Activated B cell treated with CpG ODN at 0.5 μM for 24 hours (primary cell): ENCODE measurements around the gene ABR. TPM values are rescaled to one million over a fixed set of nuclear protein-coding genes. Genes with fewer than 3 reads are reported as not detected.

Experiments
- ATAC-seq: fragments of 200-7000 bp; cut with Tn5 transposase; one replicate; pipeline ENCODE4 v1.10.0; 2021; ENCODE audit warnings: low read depth, mild to moderate bottlenecking, moderate library complexity
- CTCF ChIA-PET: fragments of 350-600 bp; sonication (Branson Sonifier 250); formaldehyde crosslinking; loops from one replicate; lab custom pipeline; 2021; ENCODE audit warnings: antibody characterized with exemption; lab: Charles Lee
- POLR2A ChIA-PET: fragments of 350-600 bp; sonication (Branson Sonifier 250); formaldehyde crosslinking; loops from one replicate; lab custom pipeline; 2021; ENCODE audit warnings: antibody characterized with exemption; lab: Charles Lee
- DNase-seq: peaks from one replicate; pipeline ENCODE4 v3.0.0; 2022
- H3K27ac Mint-ChIP-seq: one replicate; pipeline ENCODE4 v1.8.0; 2020; ENCODE audit warnings: mixed read lengths
- H3K27me3 Mint-ChIP-seq: one replicate; pipeline ENCODE4 v1.8.0; 2021; ENCODE audit warnings: mixed read lengths
- H3K36me3 Mint-ChIP-seq: one replicate; pipeline ENCODE4 v1.8.0; 2021; ENCODE audit warnings: low read depth, mixed read lengths
- H3K4me1 Mint-ChIP-seq: one replicate; pipeline ENCODE4 v1.8.0; 2021; ENCODE audit warnings: mixed read lengths
- H3K4me3 Mint-ChIP-seq: one replicate; pipeline ENCODE4 v1.8.0; 2020; ENCODE audit warnings: mild to moderate bottlenecking, mixed read lengths
- H3K9me3 Mint-ChIP-seq: one replicate; pipeline ENCODE4 v1.8.0; 2020; ENCODE audit warnings: mixed read lengths
- intact Hi-C: fragments of 100-400 bp; cut with micrococcal nuclease; formaldehyde crosslinking; loops from one replicate; pipeline ENCODE4 v1.15.1; 2024
- total RNA-seq: library from RNA; stranded (reverse); gene quantifications from 2 replicates; pipeline ENCODE4 v1.2.3, GENCODE V29; 2022
- TF ChIP-seq, protein P1 (sequence below): fragments of 200-600 bp; IDR thresholded peaks from one replicate; pipeline ENCODE4 v1.8.0; 2022; ENCODE audit warnings: antibody characterized with exemption, mild to moderate bottlenecking

ABR gene
- total RNA-seq, 1 donor from 2014 or later, result 150 TPM

- Mint-ChIP-seq H3K27me3 (peaks cover 9% of the 10 kb centered on the region), H3K4me3 (no peak overlapping the region), H3K27ac (no peak overlapping the region), H3K4me1 (no peaks in the 10 kb centered on the region), H3K36me3 (no peaks in the 10 kb centered on the region), H3K9me3 (no peaks in the 10 kb centered on the region)
- ChIA-PET POLR2A (no interaction called here), CTCF (interaction anchor here (1.5 kb wide), 1 partner anchor 24 kb away, joined by 4 read pairs; no protein-coding TSS in a partner anchor)
- intact Hi-C loops, result no loop called here
- ATAC-seq (no peak), DNase-seq (no peak)
- TF ChIP-seq, protein P1, sequence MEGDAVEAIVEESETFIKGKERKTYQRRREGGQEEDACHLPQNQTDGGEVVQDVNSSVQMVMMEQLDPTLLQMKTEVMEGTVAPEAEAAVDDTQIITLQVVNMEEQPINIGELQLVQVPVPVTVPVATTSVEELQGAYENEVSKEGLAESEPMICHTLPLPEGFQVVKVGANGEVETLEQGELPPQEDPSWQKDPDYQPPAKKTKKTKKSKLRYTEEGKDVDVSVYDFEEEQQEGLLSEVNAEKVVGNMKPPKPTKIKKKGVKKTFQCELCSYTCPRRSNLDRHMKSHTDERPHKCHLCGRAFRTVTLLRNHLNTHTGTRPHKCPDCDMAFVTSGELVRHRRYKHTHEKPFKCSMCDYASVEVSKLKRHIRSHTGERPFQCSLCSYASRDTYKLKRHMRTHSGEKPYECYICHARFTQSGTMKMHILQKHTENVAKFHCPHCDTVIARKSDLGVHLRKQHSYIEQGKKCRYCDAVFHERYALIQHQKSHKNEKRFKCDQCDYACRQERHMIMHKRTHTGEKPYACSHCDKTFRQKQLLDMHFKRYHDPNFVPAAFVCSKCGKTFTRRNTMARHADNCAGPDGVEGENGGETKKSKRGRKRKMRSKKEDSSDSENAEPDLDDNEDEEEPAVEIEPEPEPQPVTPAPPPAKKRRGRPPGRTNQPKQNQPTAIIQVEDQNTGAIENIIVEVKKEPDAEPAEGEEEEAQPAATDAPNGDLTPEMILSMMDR, result no peak
These were observed 222.9 kb downstream of the ABR start for GRCh38 chr17:956905-957304.

GRCh38 chr17:954431-955164 lies 225.2 kb downstream of the ABR start:
- H3K27me3 Mint-ChIP-seq, result peaks cover 18% of the 10 kb centered on the region
- POLR2A ChIA-PET, result no interaction called here
- intact Hi-C loops, result no loop called here
- H3K36me3 Mint-ChIP-seq, result no peaks in the 10 kb centered on the region
- DNase-seq (no peak), ATAC-seq (no peak)
- H3K4me3 Mint-ChIP-seq, result no peak overlapping the region
- no peaks in the 10 kb centered on the region for H3K4me1 Mint-ChIP-seq
- TF ChIP-seq, protein P1, result no peak
- CTCF ChIA-PET, result no interaction called here
- no peaks in the 10 kb centered on the region for H3K9me3 Mint-ChIP-seq
- no peak overlapping the region for H3K27ac Mint-ChIP-seq

DNA sequence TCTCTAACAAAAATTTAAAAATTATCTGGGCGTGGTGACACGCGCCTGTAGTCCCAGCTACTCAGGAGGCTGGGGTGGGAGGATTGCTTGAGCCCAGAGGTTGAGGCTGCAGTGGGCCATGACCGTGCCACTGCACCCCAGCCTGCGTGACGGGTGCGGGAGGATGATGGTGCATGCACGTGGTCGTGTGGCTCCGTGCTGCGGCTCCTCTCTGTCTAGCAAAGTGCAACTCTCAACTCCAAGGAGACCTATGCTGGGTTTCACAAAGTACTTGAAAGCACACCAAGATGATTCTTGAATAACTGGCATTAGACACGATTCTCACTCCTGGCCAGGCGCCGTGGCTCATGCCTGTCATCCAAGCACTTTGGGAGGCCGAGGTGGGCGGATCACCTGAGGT lies 226.0 kb downstream of the ABR start:
- H3K27me3 Mint-ChIP-seq, result peaks cover 18% of the 10 kb centered on the region
- H3K4me3 Mint-ChIP-seq, result no peak overlapping the region
- ChIA-PET CTCF (no interaction called here), POLR2A (no interaction called here)
- no peak for ATAC-seq
- intact Hi-C loops, result no loop called here
- no peak for DNase-seq
- no peak overlapping the region for H3K27ac Mint-ChIP-seq
- no peaks in the 10 kb centered on the region for H3K36me3 Mint-ChIP-seq
- no peaks in the 10 kb centered on the region for H3K9me3 Mint-ChIP-seq
- no peaks in the 10 kb centered on the region for H3K4me1 Mint-ChIP-seq
- TF ChIP-seq, protein P1, result no peak

Other genes with a start within 250 kb of the ABR start
- gene NXN, start 200.2 kb downstream of the ABR start, total RNA-seq, result 0.15 and 0.22 TPM in 2 replicates
- gene TIMM22, start 182.9 kb downstream of the ABR start, total RNA-seq, result 10.7 and 11.1 TPM in 2 replicates
- not detected in 2 replicates for gene BHLHA9, start 90.5 kb upstream of the ABR start, total RNA-seq
- not detected in 2 replicates for gene TRARG1, start 99.7 kb upstream of the ABR start, total RNA-seq
- 253 and 263 TPM in 2 replicates for gene YWHAE, start 220.2 kb upstream of the ABR start, total RNA-seq